ENCODE measurements around the gene ABCD3. TPM values are rescaled to one million over a fixed set of nuclear protein-coding genes. Genes with fewer than 3 reads are reported as not detected.

Gene ABCD3
- total RNA-seq, 1 experiment from 2014 or later: 26.5 TPM

GRCh38 chr1:94401206-94401605 lies 17.0 kb upstream of the ABCD3 start:
- no peak for DNase-seq (ENCODE audit: unreplicated experiment)
- H3K4me3 Mint-ChIP-seq (ENCODE audit: unreplicated experiment): no peak overlapping the region
- BruUV-seq (replicated peaks): no TSS peak
- H3K27ac Mint-ChIP-seq (ENCODE audit: low read depth, unreplicated experiment): no peak overlapping the region
- CTCF ChIA-PET: no interaction called here
- intact Hi-C loops (cut with micrococcal nuclease): no loop called here
- POLR2A ChIA-PET: interaction anchor here (0.9 to 3.4 kb wide), 2 partner anchors 11 to 16 kb away, joined by 3 to 11 read pairs; no protein-coding TSS in a partner anchor
- H3K27me3 Mint-ChIP-seq (ENCODE audit: insufficient read depth, unreplicated experiment): no peaks in the 10 kb centered on the region
- H3K4me1 Mint-ChIP-seq (ENCODE audit: insufficient read depth, unreplicated experiment): no peaks in the 10 kb centered on the region
- no peaks in the 10 kb centered on the region for H3K9me3 Mint-ChIP-seq (ENCODE audit: unreplicated experiment)
- H3K36me3 Mint-ChIP-seq (ENCODE audit: insufficient read depth, unreplicated experiment): no peaks in the 10 kb centered on the region
- no peak for TF ChIP-seq CTCF (IDR thresholded peaks at IDR 0.05; ENCODE audit: unreplicated experiment)

DNA sequence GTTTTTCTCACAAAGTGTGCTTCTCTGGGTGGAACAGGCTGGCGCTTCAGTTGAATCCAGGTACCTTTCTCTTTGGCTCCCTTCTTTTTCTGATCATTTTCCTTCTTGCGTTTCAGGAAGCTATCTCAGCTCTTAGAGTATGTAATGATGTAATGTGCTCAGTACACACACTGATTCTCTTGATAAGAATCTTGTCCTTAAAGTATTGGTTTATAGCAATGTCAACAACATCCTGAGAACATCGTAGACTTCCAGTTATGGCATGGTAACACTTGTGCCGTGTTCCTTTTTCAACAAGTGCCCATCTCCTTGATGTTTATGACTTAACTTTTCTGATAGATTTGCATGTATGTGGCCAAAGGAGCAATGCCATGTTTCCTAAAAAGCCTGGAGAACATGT lies 11.7 kb upstream of the ABCD3 start:
- TF ChIP-seq CTCF (IDR thresholded peaks at IDR 0.05; ENCODE audit: unreplicated experiment): no peak
- no peak for DNase-seq (ENCODE audit: unreplicated experiment)
- H3K36me3 Mint-ChIP-seq (ENCODE audit: insufficient read depth, unreplicated experiment): no peaks in the 10 kb centered on the region
- ChIA-PET CTCF (interaction anchor here (0.6 to 0.7 kb wide), 2 partner anchors 57 to 635 kb away, joined by 3 read pairs; no protein-coding TSS in a partner anchor), POLR2A (interaction anchor here (3.0 kb wide), 1 partner anchor 11 kb away, joined by 10 read pairs; the partner anchor contains the start of gene ABCD3)
- peaks cover 3% of the 10 kb centered on the region for H3K27me3 Mint-ChIP-seq (ENCODE audit: insufficient read depth, unreplicated experiment)
- H3K4me3 Mint-ChIP-seq (ENCODE audit: unreplicated experiment): no peak overlapping the region
- H3K4me1 Mint-ChIP-seq (ENCODE audit: insufficient read depth, unreplicated experiment): no peaks in the 10 kb centered on the region
- no peak overlapping the region for H3K27ac Mint-ChIP-seq (ENCODE audit: low read depth, unreplicated experiment)
- intact Hi-C loops (cut with micrococcal nuclease): no loop called here
- BruUV-seq (replicated peaks): no TSS peak
- no peaks in the 10 kb centered on the region for H3K9me3 Mint-ChIP-seq (ENCODE audit: unreplicated experiment)

- ChIA-PET POLR2A (interaction anchor here (0.6 to 3.0 kb wide), 2 partner anchors 9 to 139 kb away, joined by 3 to 10 read pairs; partner anchors contain the start of gene ABCD3), CTCF (interaction anchor here (0.5 to 0.8 kb wide), 2 partner anchors 394 to 1458 kb away, joined by 3 read pairs; no protein-coding TSS in a partner anchor)
- H3K9me3 Mint-ChIP-seq (ENCODE audit: unreplicated experiment): no peaks in the 10 kb centered on the region
- peaks cover 10% of the 10 kb centered on the region for H3K27me3 Mint-ChIP-seq (ENCODE audit: insufficient read depth, unreplicated experiment)
- no TSS peak for BruUV-seq (replicated peaks)
- no peaks in the 10 kb centered on the region for H3K4me1 Mint-ChIP-seq (ENCODE audit: insufficient read depth, unreplicated experiment)
- no peaks in the 10 kb centered on the region for H3K36me3 Mint-ChIP-seq (ENCODE audit: insufficient read depth, unreplicated experiment)
- intact Hi-C loops (cut with micrococcal nuclease): no loop called here
- no peak overlapping the region for H3K4me3 Mint-ChIP-seq (ENCODE audit: unreplicated experiment)
- TF ChIP-seq CTCF (IDR thresholded peaks at IDR 0.05; ENCODE audit: unreplicated experiment): no peak
- no peak for DNase-seq (ENCODE audit: unreplicated experiment)
- no peak overlapping the region for H3K27ac Mint-ChIP-seq (ENCODE audit: low read depth, unreplicated experiment)
These were observed 9.9 kb upstream of the ABCD3 start for GRCh38 chr1:94408104-94408830.

DNA sequence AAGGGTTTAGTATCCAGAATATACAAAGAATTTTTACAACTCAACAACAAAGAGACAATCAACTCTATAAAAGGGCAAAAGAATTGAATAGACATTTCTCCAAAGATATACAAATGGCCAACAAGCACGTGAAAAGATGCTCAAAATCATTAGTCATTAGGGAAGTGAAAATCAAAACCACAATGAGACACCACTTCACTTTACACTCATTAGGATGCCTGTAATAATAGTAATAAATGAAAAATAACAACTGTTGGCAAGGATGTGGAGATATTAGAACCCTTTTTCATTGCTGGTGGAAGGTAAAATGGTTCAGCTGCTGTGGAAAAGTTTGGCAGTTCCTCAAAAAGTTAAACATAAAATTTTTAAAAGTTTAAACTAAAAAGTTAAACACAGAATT lies 7.0 kb upstream of the ABCD3 start:
- H3K27ac Mint-ChIP-seq (ENCODE audit: low read depth, unreplicated experiment): no peak overlapping the region
- ChIA-PET CTCF (no interaction called here), POLR2A (no interaction called here)
- H3K36me3 Mint-ChIP-seq (ENCODE audit: insufficient read depth, unreplicated experiment): no peaks in the 10 kb centered on the region
- DNase-seq (ENCODE audit: unreplicated experiment): no peak
- H3K4me1 Mint-ChIP-seq (ENCODE audit: insufficient read depth, unreplicated experiment): no peaks in the 10 kb centered on the region
- H3K9me3 Mint-ChIP-seq (ENCODE audit: unreplicated experiment): no peaks in the 10 kb centered on the region
- no TSS peak for BruUV-seq (replicated peaks)
- no peak for TF ChIP-seq CTCF (IDR thresholded peaks at IDR 0.05; ENCODE audit: unreplicated experiment)
- no peak overlapping the region for H3K4me3 Mint-ChIP-seq (ENCODE audit: unreplicated experiment)
- intact Hi-C loops (cut with micrococcal nuclease): no loop called here
- peaks cover 21% of the 10 kb centered on the region for H3K27me3 Mint-ChIP-seq (ENCODE audit: insufficient read depth, unreplicated experiment)
